GM19397 (cell line): Measurements from ENCODE around the gene GAREM2.

Experiments
- ATAC-seq: cut with Tn5 transposase; IDR thresholded peaks from one replicate; pipeline ENCODE4 v1.9.1; 2021; ENCODE audit warnings: mild to moderate bottlenecking, moderate library complexity; ENCODE audit not compliant: unreplicated experiment

GAREM2 gene

DNA sequence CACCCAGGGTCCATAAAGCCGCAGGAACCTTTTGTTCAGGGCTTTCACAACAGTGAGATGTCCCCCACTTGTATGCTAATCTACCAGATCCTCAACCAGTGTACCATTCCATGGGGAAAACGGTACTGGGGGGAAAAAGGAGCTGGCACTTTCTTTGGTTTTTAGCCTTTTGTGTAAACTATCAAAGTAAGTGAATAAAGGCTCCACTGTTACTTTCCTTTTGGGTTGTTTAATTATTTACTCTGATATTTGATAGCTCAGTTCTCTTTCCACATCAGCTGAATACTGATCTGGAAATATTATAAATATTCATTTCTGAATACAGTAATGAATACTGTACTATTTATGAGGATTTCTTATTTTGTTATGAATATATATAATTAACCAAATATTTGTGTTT lies 51.2 kb downstream of the GAREM2 start:
- ATAC-seq = no peak

DNA sequence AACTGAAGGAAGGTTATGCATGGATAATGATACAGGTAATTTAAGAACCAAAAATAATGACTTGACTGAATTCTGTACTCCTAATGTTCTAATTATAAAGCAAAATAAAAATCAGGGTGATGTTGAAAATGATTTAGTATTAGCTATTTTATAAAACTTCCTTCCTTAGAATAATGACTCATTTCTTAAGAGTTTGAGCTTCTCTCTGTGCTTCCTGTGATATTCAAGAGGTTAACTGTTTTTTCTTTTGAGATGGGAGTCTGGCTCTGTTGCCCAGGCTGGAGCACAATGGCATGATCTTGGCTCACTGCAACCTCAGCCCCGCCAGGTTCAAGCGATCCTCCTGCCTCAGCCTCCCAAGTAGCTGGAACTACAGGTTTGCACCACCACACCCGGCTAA lies 56.7 kb downstream of the GAREM2 start:
- ATAC-seq = no peak

DNA sequence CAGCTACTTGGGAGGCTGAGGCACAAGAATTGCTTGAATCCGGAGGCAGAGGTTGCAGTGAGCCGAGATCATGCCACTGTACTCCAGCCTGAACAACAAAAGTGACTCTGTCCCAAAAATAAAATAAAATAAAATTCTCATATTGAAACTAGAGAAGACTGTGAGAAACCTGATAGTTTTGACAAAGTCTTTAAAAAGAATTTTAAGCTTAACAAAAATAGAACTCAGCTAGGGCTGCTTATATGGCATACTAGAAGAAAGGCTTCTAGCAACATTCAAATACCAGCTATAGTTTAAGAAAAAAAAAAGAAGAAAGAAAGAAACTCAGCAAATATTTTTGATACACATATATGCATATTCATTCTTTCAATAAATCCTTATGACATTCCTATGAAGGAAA lies 57.9 kb downstream of the GAREM2 start:
- no peak for ATAC-seq

DNA sequence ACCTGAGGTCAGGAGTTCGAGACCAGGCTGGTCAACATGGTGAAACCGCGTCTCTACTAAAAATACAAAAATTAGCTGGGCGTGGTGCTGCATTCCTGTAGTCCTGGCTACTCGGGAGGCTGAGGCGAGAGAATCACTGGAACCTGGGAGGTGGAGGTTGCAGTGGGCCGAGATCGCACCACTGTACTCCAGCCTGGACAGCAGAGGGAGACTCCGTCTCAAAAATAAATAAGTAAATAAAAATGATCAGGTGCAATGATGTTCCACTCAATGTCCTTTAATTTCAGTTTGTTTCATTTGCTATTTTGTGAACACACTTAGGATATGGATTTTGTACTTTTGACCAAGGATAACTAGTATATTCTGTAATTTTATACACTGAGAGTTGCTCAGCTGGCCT lies 62.2 kb downstream of the GAREM2 start:
- no peak for ATAC-seq

GRCh38 chr2:26237868-26238267 lies 65.0 kb downstream of the GAREM2 start:
- ATAC-seq = no peak

- no peak for ATAC-seq
These were observed 65.5 kb downstream of the GAREM2 start for GRCh38 chr2:26238311-26238958.
